Hepatocyte (in vitro differentiated cells): Measurements from ENCODE around the gene MCRIP2. TPM values are rescaled to one million over a fixed set of nuclear protein-coding genes. Genes with fewer than 3 reads are reported as not detected.
A peak's percentile ranks its signal among the peaks of the same experiment; 100 is the strongest.

Source experiments
- DNase-seq: peaks from one replicate; pipeline ENCODE4 v3.0.0-alpha.2; 2016; ENCODE audit warnings: low spot score
- H2AFZ ChIP-seq: fragments of 200-600 bp; sonication (generic); 2 replicates; pipeline ENCODE4 v1.6.0; 2016; ENCODE audit warnings: antibody characterized with exemption, mild to moderate bottlenecking
- H3K27ac ChIP-seq: fragments of 200-600 bp; sonication (generic); 2 replicates; pipeline ENCODE4 v1.5.1; 2016; ENCODE audit warnings: mild to moderate bottlenecking
- H3K27me3 ChIP-seq: fragments of 200-600 bp; sonication (generic); 2 replicates; pipeline ENCODE4 v1.6.1; 2016
- H3K36me3 ChIP-seq: fragments of 200-600 bp; sonication (generic); replicated peaks from 2 replicates; pipeline ENCODE4 v1.5.1; 2016; ENCODE audit warnings: low read depth; ENCODE audit not compliant: insufficient read depth
- H3K4me1 ChIP-seq: fragments of 200-600 bp; sonication (generic); 2 replicates; pipeline ENCODE4 v1.5.1; 2016; ENCODE audit warnings: mild to moderate bottlenecking, moderate library complexity; ENCODE audit not compliant: insufficient read depth
- H3K4me2 ChIP-seq: fragments of 200-600 bp; sonication (generic); 2 replicates; pipeline ENCODE4 v1.6.0; 2016
- H3K4me3 ChIP-seq: fragments of 200-600 bp; sonication (generic); 2 replicates; pipeline ENCODE4 v1.5.1; 2016; ENCODE audit warnings: mild to moderate bottlenecking
- H3K79me2 ChIP-seq: fragments of 200-600 bp; sonication (generic); 2 replicates; pipeline ENCODE4 v1.6.0; 2017; ENCODE audit warnings: mild to moderate bottlenecking
- H3K9me2 ChIP-seq: fragments of 200-600 bp; sonication (generic); replicated peaks from 2 replicates; pipeline ENCODE4 v1.6.0; 2017; ENCODE audit warnings: mild to moderate bottlenecking; ENCODE audit not compliant: insufficient read depth
- H3K9me3 ChIP-seq: fragments of 200-600 bp; sonication (generic); 2 replicates; pipeline ENCODE4 v1.5.1; 2016; ENCODE audit warnings: low read depth, mild to moderate bottlenecking
- H4K20me1 ChIP-seq: fragments of 200-600 bp; sonication (generic); 2 replicates; pipeline ENCODE4 v1.6.0; 2016; ENCODE audit warnings: mild to moderate bottlenecking; ENCODE audit not compliant: insufficient read depth, poor library complexity, severe bottlenecking
- CTCF ChIP-seq: fragments of 200-600 bp; sonication (generic); IDR thresholded peaks from 2 replicates; pipeline ENCODE4 v1.5.1; 2016; ENCODE audit warnings: antibody characterized with exemption, mild to moderate bottlenecking; ENCODE audit not compliant: poor library complexity
- EZH2 ChIP-seq: fragments of 200-600 bp; sonication (generic); IDR thresholded peaks from 2 replicates; pipeline ENCODE4 v1.6.1; 2016; ENCODE audit warnings: antibody characterized with exemption, mild to moderate bottlenecking, borderline replicate concordance
- EZH2phosphoT487 ChIP-seq: fragments of 200-600 bp; sonication (generic); IDR thresholded peaks from one replicate; pipeline ENCODE4 v1.6.1; 2018; ENCODE audit warnings: antibody characterized with exemption, mild to moderate bottlenecking, low read depth, moderate library complexity; ENCODE audit not compliant: unreplicated experiment, severe bottlenecking
- WGBS: methylation state at CpG from one replicate; pipeline ENCODE4 v1.1.6; 2016; ENCODE audit warnings: low lambda C conversion rate; ENCODE audit errors: missing lambda C conversion rate; 5-methylcytosine and 5-hydroxymethylcytosine counted together
- polyA plus RNA-seq: library from polyadenylated mRNA; unstranded; fragments of >200 nt; fragmentation: Nextera tagmentation; extraction: Ambion mirVana; gene quantifications from 2 replicates; pipeline ENCODE4 v1.2.1, GENCODE V29; 2016
- total RNA-seq: library from RNA; depleted of rRNA; stranded (reverse); fragments of >200 nt; gene quantifications from 2 replicates; pipeline ENCODE4 v1.2.3, GENCODE V29; 2014

The MCRIP2 gene
- total and polyA plus RNA-seq, 2 experiments from 2014 or later: 43.0 to 100 TPM

DNA sequence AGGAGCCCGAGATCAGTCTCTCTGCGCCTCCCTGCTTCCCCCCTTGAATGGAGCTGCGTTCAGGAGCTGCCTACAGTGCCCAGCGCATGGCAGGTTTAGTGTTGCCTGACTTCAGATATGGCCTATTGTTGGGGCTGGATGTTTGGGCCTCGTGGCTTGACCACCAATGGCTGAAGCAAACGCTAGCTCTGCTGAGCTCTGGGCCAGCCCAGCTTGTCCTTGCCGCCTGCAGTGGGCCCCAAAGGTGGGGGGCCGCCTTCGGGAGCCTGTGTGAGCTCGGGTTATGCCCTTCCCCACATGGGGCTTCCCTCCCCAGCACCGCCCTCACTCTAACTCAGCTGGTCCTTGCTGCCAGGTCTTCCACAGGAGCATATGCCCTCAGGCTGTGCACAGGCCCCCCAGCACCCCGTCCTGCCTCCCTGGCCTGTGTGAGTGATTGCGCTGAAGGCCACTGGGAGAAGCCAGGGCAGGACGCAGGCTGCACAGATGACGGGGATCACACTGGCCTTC, 3.5 kb upstream of the MCRIP2 start:
- 89% methylated on average over 15 of the region's 15 CpGs for WGBS
- peak overlapping the region; percentile 98 for H3K4me2 ChIP-seq
- no peak overlapping the region for H2AFZ ChIP-seq
- no peak for DNase-seq
- no peaks in the 10 kb centered on the region for H3K9me3 ChIP-seq
- peaks cover 20% of the 10 kb centered on the region for H3K79me2 ChIP-seq
- no peaks in the 10 kb centered on the region for H4K20me1 ChIP-seq
- H3K4me1 ChIP-seq: peaks cover 24% of the 10 kb centered on the region
- no peak overlapping the region for H3K27ac ChIP-seq
- H3K27me3 ChIP-seq: no peaks in the 10 kb centered on the region
- no peaks in the 10 kb centered on the region for H3K9me2 ChIP-seq
- H3K36me3 ChIP-seq: no peaks in the 10 kb centered on the region
- no peak overlapping the region for H3K4me3 ChIP-seq
- TF ChIP-seq CTCF: no peak
- TF ChIP-seq EZH2: no peak
- TF ChIP-seq EZH2phosphoT487: no peak

GRCh38 chr16:638836-639235, 2.8 kb upstream of the MCRIP2 start:
- no peak overlapping the region for H3K27ac ChIP-seq
- H3K27me3 ChIP-seq: no peaks in the 10 kb centered on the region
- peaks cover 28% of the 10 kb centered on the region for H3K4me1 ChIP-seq
- DNase-seq: no peak
- no peak overlapping the region for H2AFZ ChIP-seq
- H3K4me3 ChIP-seq: no peak overlapping the region
- H3K36me3 ChIP-seq: no peaks in the 10 kb centered on the region
- H3K9me3 ChIP-seq: no peaks in the 10 kb centered on the region
- H3K9me2 ChIP-seq: no peaks in the 10 kb centered on the region
- 71% methylated on average over 9 of the region's 9 CpGs for WGBS
- H3K4me2 ChIP-seq: no peak overlapping the region
- H3K79me2 ChIP-seq: peaks cover 27% of the 10 kb centered on the region
- no peaks in the 10 kb centered on the region for H4K20me1 ChIP-seq
- no peak for TF ChIP-seq EZH2phosphoT487
- no peak for TF ChIP-seq CTCF
- TF ChIP-seq EZH2: no peak

DNA sequence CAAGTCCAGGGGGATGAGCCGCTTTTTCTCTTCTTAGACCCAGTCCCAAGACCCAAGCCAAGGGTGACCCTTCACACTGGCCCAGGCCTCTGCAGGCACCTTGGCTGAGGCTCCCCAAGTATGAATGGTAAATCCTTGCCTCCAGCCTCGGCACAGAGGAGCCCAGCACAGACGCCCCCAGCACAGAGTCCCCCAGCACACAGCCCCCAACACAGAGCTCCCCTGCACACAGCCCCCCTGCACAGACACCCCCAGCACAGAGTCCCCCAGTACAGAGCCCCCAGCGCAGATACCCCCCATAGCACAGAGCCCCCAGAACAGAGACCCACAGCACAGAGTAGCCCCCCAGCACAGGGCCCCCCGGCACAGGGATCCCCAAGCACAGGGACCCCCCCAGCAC, 1.0 kb upstream of the MCRIP2 start:
- H3K9me2 ChIP-seq: no peaks in the 10 kb centered on the region
- H3K27me3 ChIP-seq: no peaks in the 10 kb centered on the region
- H3K4me3 ChIP-seq: no peak overlapping the region
- TF ChIP-seq EZH2phosphoT487: no peak
- TF ChIP-seq EZH2: no peak
- no peak for TF ChIP-seq CTCF
- H3K27ac ChIP-seq: no peak overlapping the region
- no peaks in the 10 kb centered on the region for H3K9me3 ChIP-seq
- H3K4me1 ChIP-seq: peaks cover 38% of the 10 kb centered on the region
- H3K79me2 ChIP-seq: peaks cover 35% of the 10 kb centered on the region
- WGBS: 91% methylated on average over 4 of the region's 5 CpGs
- H3K4me2 ChIP-seq: peak overlapping the region; percentile 97
- no peaks in the 10 kb centered on the region for H3K36me3 ChIP-seq
- no peak overlapping the region for H2AFZ ChIP-seq
- no peak for DNase-seq
- no peaks in the 10 kb centered on the region for H4K20me1 ChIP-seq
